GM23248 (cell line): Measurements from ENCODE around the gene SHROOM3. TPM values are rescaled to one million over a fixed set of nuclear protein-coding genes. Genes with fewer than 3 reads are reported as not detected.
A peak's percentile ranks its signal among the peaks of the same experiment; 100 is the strongest.

Experiments
- DNase-seq: peaks from one replicate; pipeline ENCODE4 v3.0.0-alpha.2; 2015
- H2AFZ ChIP-seq: fragments of 200-600 bp; sonication (generic); 2 replicates; pipeline ENCODE4 v1.6.1; 2016; ENCODE audit warnings: antibody characterized with exemption
- H3F3A ChIP-seq: fragments of 200-600 bp; sonication (generic); 2 replicates; pipeline ENCODE4 v1.6.1; 2016; ENCODE audit warnings: mild to moderate bottlenecking, antibody characterized with exemption, mixed run types; ENCODE audit not compliant: insufficient read depth
- H3K27ac ChIP-seq: fragments of 200-600 bp; sonication (generic); 2 replicates; pipeline ENCODE4 v1.5.1; 2016; ENCODE audit warnings: mild to moderate bottlenecking
- H3K27me3 ChIP-seq: fragments of 200-600 bp; sonication (generic); replicated peaks from 2 replicates; pipeline ENCODE4 v1.6.1; 2016; ENCODE audit warnings: mild to moderate bottlenecking; ENCODE audit not compliant: insufficient read depth
- H3K36me3 ChIP-seq: fragments of 200-600 bp; sonication (generic); 2 replicates; pipeline ENCODE4 v1.6.1; 2016; ENCODE audit warnings: low read depth, mild to moderate bottlenecking
- H3K4me1 ChIP-seq: fragments of 200-600 bp; sonication (generic); 2 replicates; pipeline ENCODE4 v1.6.1; 2016; ENCODE audit warnings: mild to moderate bottlenecking; ENCODE audit not compliant: insufficient read depth
- H3K4me2 ChIP-seq: fragments of 200-600 bp; sonication (generic); one replicate; pipeline ENCODE4 v1.6.1; 2016; ENCODE audit warnings: mild to moderate bottlenecking; ENCODE audit not compliant: unreplicated experiment
- H3K4me3 ChIP-seq: fragments of 200-600 bp; sonication (generic); 2 replicates; pipeline ENCODE4 v1.5.1; 2016; ENCODE audit warnings: mild to moderate bottlenecking
- H3K79me2 ChIP-seq: fragments of 200-600 bp; sonication (generic); 2 replicates; pipeline ENCODE4 v1.6.1; 2016; ENCODE audit warnings: mild to moderate bottlenecking; ENCODE audit not compliant: insufficient read depth
- H3K9ac ChIP-seq: fragments of 200-600 bp; sonication (generic); 2 replicates; pipeline ENCODE4 v1.6.1; 2016; ENCODE audit warnings: mild to moderate bottlenecking
- H3K9me2 ChIP-seq: fragments of 200-600 bp; sonication (generic); 2 replicates; pipeline ENCODE4 v1.6.1; 2016; ENCODE audit warnings: mixed run types, mild to moderate bottlenecking, moderate library complexity; ENCODE audit not compliant: insufficient read depth
- H3K9me3 ChIP-seq: fragments of 200-600 bp; sonication (generic); one replicate; pipeline ENCODE4 v1.6.1; 2017; ENCODE audit warnings: low read depth
- H4K20me1 ChIP-seq: fragments of 200-600 bp; sonication (generic); 2 replicates; pipeline ENCODE4 v1.6.0; 2016; ENCODE audit not compliant: insufficient read depth
- EZH2 ChIP-seq: fragments of 200-600 bp; sonication (generic); IDR thresholded peaks from 2 replicates; pipeline ENCODE4 v1.6.1; 2018; ENCODE audit warnings: antibody characterized with exemption, mild to moderate bottlenecking; ENCODE audit not compliant: insufficient read depth, poor library complexity, severe bottlenecking
- EZH2phosphoT487 ChIP-seq: fragments of 200-600 bp; sonication (generic); IDR thresholded peaks from 2 replicates; pipeline ENCODE4 v1.6.1; 2018; ENCODE audit warnings: antibody characterized with exemption, moderate library complexity, mild to moderate bottlenecking, low read depth; ENCODE audit not compliant: insufficient read depth
- WGBS, 2 experiments: methylation state at CpG; one replicate each; pipeline ENCODE4 v1.1.6; 2015 to 2017; ENCODE audit warnings: low lambda C conversion rate in 2 of 2, low coverage in 1 of 2; ENCODE audit errors: missing lambda C conversion rate in 2 of 2; 5-methylcytosine and 5-hydroxymethylcytosine counted together
- in situ Hi-C: fragments of 300-500 bp; cut with MboI; formaldehyde crosslinking; loops from 2 replicates; pipeline ENCODE4 v1.15.0; 2020
- polyA plus RNA-seq: library from polyadenylated mRNA; unstranded; fragments of >200 nt; fragmentation: Nextera tagmentation; extraction: Ambion mirVana; gene quantifications from 2 replicates; pipeline ENCODE4 v1.2.1, GENCODE V29; 2016
- total RNA-seq: library from RNA; depleted of rRNA; stranded (reverse); fragments of >200 nt; shearing (Covaris generic); gene quantifications from 2 replicates; pipeline ENCODE4 v1.2.3, GENCODE V29; 2014

Gene SHROOM3
- total and polyA plus RNA-seq, 2 experiments from 2014 or later: 9.7 to 44.6 TPM

GRCh38 chr4:76702440-76703122 lies 267.6 kb downstream of the SHROOM3 start:
- Histone ChIP-seq H3K27me3 (no peaks in the 10 kb centered on the region), H3K79me2 (peaks cover 82% of the 10 kb centered on the region), H3K9me3 (no peaks in the 10 kb centered on the region), H3K4me3 (no peak overlapping the region), H3K36me3 (no peaks in the 10 kb centered on the region), H3K4me1 (peaks cover 35% of the 10 kb centered on the region), H3K9me2 (no peaks in the 10 kb centered on the region), H4K20me1 (no peaks in the 10 kb centered on the region), H3K4me2 (peak overlapping the region; percentile 59), H3F3A (peaks cover 31% of the 10 kb centered on the region), H3K27ac (peak overlapping the region; percentile 53; the same call in 1 of the 2 replicates), H3K9ac (peak overlapping the region; percentile 13; the same call in 1 of the 2 replicates), H2AFZ (no peak overlapping the region)
- no peak for TF ChIP-seq EZH2
- no peak for TF ChIP-seq EZH2phosphoT487
- WGBS, 2 experiments: 87 to 92% methylated on average over 4 of the region's 4 CpGs
- DNase-seq: no peak
- in situ Hi-C loops: no loop called here

GRCh38 chr4:76703123-76703490 lies 268.1 kb downstream of the SHROOM3 start:
- Histone ChIP-seq H4K20me1 (no peaks in the 10 kb centered on the region), H3K9me2 (no peaks in the 10 kb centered on the region), H3K79me2 (peaks cover 81% of the 10 kb centered on the region), H3K36me3 (no peaks in the 10 kb centered on the region), H2AFZ (no peak overlapping the region), H3K27ac (peak overlapping the region; percentile 53), H3K9me3 (no peaks in the 10 kb centered on the region), H3K4me2 (peak overlapping the region; percentile 59), H3K4me3 (no peak overlapping the region), H3K9ac (peak overlapping the region; percentile 13; the same call in 1 of the 2 replicates), H3F3A (peaks cover 31% of the 10 kb centered on the region), H3K4me1 (peaks cover 35% of the 10 kb centered on the region), H3K27me3 (no peaks in the 10 kb centered on the region)
- TF ChIP-seq EZH2: no peak
- no peak for TF ChIP-seq EZH2phosphoT487
- in situ Hi-C loops: no loop called here
- WGBS, 2 experiments: 48 to 52% methylated on average over 1 of the region's 1 CpG
- peak; percentile 69 for DNase-seq

- peaks cover 81% of the 10 kb centered on the region for H3K79me2 ChIP-seq
- H3K4me3 ChIP-seq: 0 out of 2 replicates have a peak overlapping the region, but pooled peaks have one; percentile 1
- no peaks in the 10 kb centered on the region for H4K20me1 ChIP-seq
- DNase-seq: peak; percentile 38
- no peak overlapping the region for H2AFZ ChIP-seq
- WGBS, 2 experiments: 47 to 54% methylated on average over 3 of the region's 3 CpGs
- TF ChIP-seq EZH2phosphoT487 (no peak), EZH2 (no peak)
- H3K9me2 ChIP-seq: no peaks in the 10 kb centered on the region
- in situ Hi-C loops: no loop called here
- H3K27me3 ChIP-seq: no peaks in the 10 kb centered on the region
- H3K27ac ChIP-seq: peak overlapping the region; percentile 53
- peak overlapping the region; percentile 59 for H3K4me2 ChIP-seq
- peaks cover 35% of the 10 kb centered on the region for H3K4me1 ChIP-seq
- H3F3A ChIP-seq: peaks cover 31% of the 10 kb centered on the region
- H3K36me3 ChIP-seq: no peaks in the 10 kb centered on the region
- no peaks in the 10 kb centered on the region for H3K9me3 ChIP-seq
- peak overlapping the region; percentile 13; the same call in 1 of the 2 replicates for H3K9ac ChIP-seq
These were observed 268.6 kb downstream of the SHROOM3 start for GRCh38 chr4:76703676-76704075.

- 0 out of 2 replicates have a peak overlapping the region, but pooled peaks have one; percentile 1 for H2AFZ ChIP-seq
- no peaks in the 10 kb centered on the region for H3K9me3 ChIP-seq
- H3K4me2 ChIP-seq: peak overlapping the region; percentile 59
- 61% methylated on average over 3 of the region's 3 CpGs for WGBS, 2 experiments
- H4K20me1 ChIP-seq: no peaks in the 10 kb centered on the region
- peak; percentile 50 for DNase-seq
- H3K27ac ChIP-seq: peak overlapping the region; percentile 53
- H3K4me1 ChIP-seq: peaks cover 39% of the 10 kb centered on the region
- no peak for TF ChIP-seq EZH2
- no peak for TF ChIP-seq EZH2phosphoT487
- 0 out of 2 replicates have a peak overlapping the region, but pooled peaks have one; percentile 1 for H3K4me3 ChIP-seq
- in situ Hi-C loops: no loop called here
- H3K27me3 ChIP-seq: no peaks in the 10 kb centered on the region
- no peaks in the 10 kb centered on the region for H3K36me3 ChIP-seq
- peak overlapping the region; percentile 13; the same call in 1 of the 2 replicates for H3K9ac ChIP-seq
- H3K79me2 ChIP-seq: peaks cover 80% of the 10 kb centered on the region
- peaks cover 31% of the 10 kb centered on the region for H3F3A ChIP-seq
- no peaks in the 10 kb centered on the region for H3K9me2 ChIP-seq
These were observed 269.3 kb downstream of the SHROOM3 start for GRCh38 chr4:76704133-76704881.
